HepG2 (cell line): ENCODE results near the gene CDK2. TPM values are rescaled to one million over a fixed set of nuclear protein-coding genes. Genes with fewer than 3 reads are reported as not detected.

Experiments used
- CTCF ChIP-seq: sonication (generic); formaldehyde crosslinking; IDR thresholded peaks from 2 replicates; pipeline ENCODE4 v1.5.0; 2020; ENCODE audit warnings: mild to moderate bottlenecking, missing genetic modification reagents, moderate library complexity
- DRAP1 ChIP-seq: IDR thresholded peaks from 2 replicates; pipeline ENCODE4 v1.6.1; 2016; ENCODE audit warnings: missing genetic modification reagents, missing compliant biosample characterization
- FUBP1 ChIP-seq: sonication (generic); formaldehyde crosslinking; IDR thresholded peaks from 2 replicates; pipeline ENCODE4 v1.5.1; 2020; ENCODE audit warnings: missing genetic modification reagents, mild to moderate bottlenecking, borderline replicate concordance
- HMGXB4 ChIP-seq, 2 experiments: sonication (generic) in 1 of 2; formaldehyde crosslinking in 1 of 2; IDR thresholded peaks; 2 replicates each; pipeline versions ENCODE4 v1.4.0 to v1.6.1; 2018 to 2020; ENCODE audit warnings: missing genetic modification reagents in 2 of 2, borderline replicate concordance in 1 of 2, low read depth in 1 of 2, mild to moderate bottlenecking in 1 of 2, missing biosample characterization in 1 of 2
- JARID2 ChIP-seq: sonication (generic); formaldehyde crosslinking; IDR thresholded peaks from 2 replicates; pipeline ENCODE4 v1.8.1; 2023; ENCODE audit warnings: missing genetic modification reagents, inconsistent platforms; ENCODE audit not compliant: insufficient replicate concordance
- JUN ChIP-seq: sonication (generic); formaldehyde crosslinking; IDR thresholded peaks from 2 replicates; pipeline ENCODE4 v1.4.0; 2020; ENCODE audit warnings: mild to moderate bottlenecking, missing genetic modification reagents
- LCORL ChIP-seq, 2 experiments: fragments of 450-650 bp in 1 of 2; sonication (generic) in 1 of 2; formaldehyde crosslinking in 1 of 2; IDR thresholded peaks; 2 replicates each; pipeline versions ENCODE4 v1.5.0 to v1.6.1; 2017 to 2020; ENCODE audit warnings: antibody characterized with exemption in 1 of 2, missing genetic modification reagents in 1 of 2
- MAX ChIP-seq: IDR thresholded peaks from 2 replicates; pipeline ENCODE4 v1.6.1; 2012; ENCODE audit warnings: inconsistent platforms
- MTA1 ChIP-seq: sonication (generic); formaldehyde crosslinking; IDR thresholded peaks from 2 replicates; pipeline ENCODE4 v1.4.0; 2020; ENCODE audit warnings: missing genetic modification reagents, mild to moderate bottlenecking, borderline replicate concordance
- MYPOP ChIP-seq: sonication (generic); formaldehyde crosslinking; IDR thresholded peaks from 2 replicates; pipeline ENCODE4 v1.8.1; 2023; ENCODE audit warnings: mild to moderate bottlenecking, moderate library complexity, missing genetic modification reagents
- NCOA5 ChIP-seq: sonication (generic); formaldehyde crosslinking; IDR thresholded peaks from 2 replicates; pipeline ENCODE4 v1.4.0; 2020; ENCODE audit warnings: missing genetic modification reagents
- NR1H2 ChIP-seq: sonication (generic); formaldehyde crosslinking; IDR thresholded peaks from 2 replicates; pipeline ENCODE4 v1.8.1; 2022; ENCODE audit warnings: low read depth, missing genetic modification reagents, borderline replicate concordance
- PHB2 ChIP-seq: fragments of 450-650 bp; IDR thresholded peaks from 2 replicates; pipeline ENCODE4 v1.6.1; 2018; ENCODE audit not compliant: partially characterized antibody
- TP53 ChIP-seq: sonication (generic); formaldehyde crosslinking; conservative IDR thresholded peaks from 2 replicates; pipeline ENCODE4 v1.4.0; 2020; ENCODE audit warnings: missing genetic modification reagents
- ZIK1 ChIP-seq: sonication (generic); formaldehyde crosslinking; IDR thresholded peaks from 2 replicates; pipeline ENCODE4 v1.5.0; 2020; ENCODE audit warnings: mild to moderate bottlenecking, low read depth, missing genetic modification reagents, borderline replicate concordance
- ZMAT5 ChIP-seq: sonication (generic); formaldehyde crosslinking; IDR thresholded peaks from 2 replicates; pipeline ENCODE4 v1.5.0; 2020; ENCODE audit warnings: mild to moderate bottlenecking, low read depth, missing genetic modification reagents, borderline replicate concordance
- ZNF138 ChIP-seq: sonication (generic); formaldehyde crosslinking; IDR thresholded peaks from 2 replicates; pipeline ENCODE4 v1.5.0; 2020; ENCODE audit warnings: mild to moderate bottlenecking, low read depth, missing genetic modification reagents
- ZNF251 ChIP-seq: sonication (generic); formaldehyde crosslinking; IDR thresholded peaks from 2 replicates; pipeline ENCODE4 v1.9.0; 2021; ENCODE audit warnings: mild to moderate bottlenecking, missing genetic modification reagents
- ZNF264 ChIP-seq: sonication (generic); formaldehyde crosslinking; IDR thresholded peaks from 2 replicates; pipeline ENCODE4 v1.4.0; 2020; ENCODE audit warnings: missing genetic modification reagents
- ZNF3 ChIP-seq: IDR thresholded peaks from 2 replicates; pipeline ENCODE4 v1.7.0; 2017; ENCODE audit warnings: inconsistent platforms
- ZNF44 ChIP-seq: sonication (generic); formaldehyde crosslinking; IDR thresholded peaks from 2 replicates; pipeline ENCODE4 v1.5.1; 2020; ENCODE audit warnings: mild to moderate bottlenecking, missing genetic modification reagents
- polyA plus RNA-seq, 8 experiments: library from polyadenylated mRNA; depleted of rRNA in 3 of 8; stranded (reverse) in 7 of 8; unstranded in 1 of 8; fragments of >200 nt; fragmentation: Illumina TruSeq in 4 of 8; extraction: Trizol in 4 of 8; gene quantifications; 2 replicates each; pipeline versions ENCODE4 v1.2.1 to v1.2.3, GENCODE V29; 2011 to 2016; ENCODE audit warnings: low read depth in 4 of 8, missing spikeins in 1 of 8, mixed read lengths in 1 of 8; ENCODE audit not compliant: insufficient read depth in 1 of 8
- total RNA-seq, 5 experiments: library from RNA; depleted of rRNA; stranded (reverse); fragments of >200 nt; fragmentation: Illumina TruSeq; extraction: Trizol; gene quantifications; 2 replicates each; pipeline ENCODE4 v1.2.3, GENCODE V29; 2016; ENCODE audit warnings: low read depth in 1 of 5

CDK2 gene
- total and polyA plus RNA-seq, 2 of the 13 experiments (the other 11 are each of a cell fraction or from before 2014, with no cell fraction given) = 47.5 to 52.6 TPM

GRCh38 chr12:55973599-55974307, 7.1 kb downstream of the CDK2 start, which contains the start of gene RAB5B (continued):
- no peak for TF ChIP-seq LCORL (IDR thresholded peaks at IDR 0.05)
- TF ChIP-seq LCORL (CRISPR knock-in tag; IDR thresholded peaks at IDR 0.05) = 0 out of 2 replicates have a peak, but pooled peaks have one; percentile 26
- TF ChIP-seq DRAP1 = peak; percentile 93
- TF ChIP-seq ZNF44 (CRISPR knock-in tag) = peak; percentile 50; the same call in 1 of the 2 replicates
- TF ChIP-seq MYPOP (CRISPR knock-in tag) = peak; percentile 85
- no peak for TF ChIP-seq ZNF264 (CRISPR knock-in tag)
- TF ChIP-seq MAX = peak; percentile 66; the same call in 1 of the 2 replicates
- TF ChIP-seq TP53 (CRISPR knock-in tag) = no peak
- TF ChIP-seq HMGXB4 (CRISPR knock-in tag; IDR thresholded peaks at IDR 0.05; ENCODE audit: borderline replicate concordance in 1 of 2, low read depth in 1 of 2) = peak; percentile 63 to 91; a peak in 3 of 4 replicates
- TF ChIP-seq MTA1 (CRISPR knock-in tag) = no peak
- 0 out of 2 replicates have a peak, but pooled peaks have one; percentile 10 for TF ChIP-seq CTCF (CRISPR knock-in tag)
- no peak for TF ChIP-seq ZNF3
- TF ChIP-seq PHB2 = no peak
- TF ChIP-seq NCOA5 (CRISPR knock-in tag) = no peak
- TF ChIP-seq ZNF251 = no peak
- TF ChIP-seq NR1H2 (CRISPR knock-in tag) = no peak
- TF ChIP-seq ZNF138 (CRISPR knock-in tag) = no peak
- no peak for TF ChIP-seq ZMAT5 (CRISPR knock-in tag)
- no peak for TF ChIP-seq ZIK1 (CRISPR knock-in tag)
- TF ChIP-seq JUN (CRISPR knock-in tag) = peak; percentile 45; the same call in 1 of the 2 replicates
- TF ChIP-seq JARID2 (CRISPR knock-in tag) = no peak
- TF ChIP-seq FUBP1 (CRISPR knock-in tag) = no peak
